NCI-H2227 (cell line): Measurements from ENCODE around the gene TFAP2A.
A peak's percentile ranks its signal among the peaks of the same experiment; 100 is the strongest.

ENCODE experiments used
- DNase-seq: peaks from one replicate; lab custom pipeline; 2025; ENCODE audit not compliant: unreplicated experiment; lab: John Stamatoyannopoulos, UW

The TFAP2A gene

GRCh38 chr6:10401004-10401536 is 13.8 kb downstream of the TFAP2A start:
- DNase-seq = no peak

DNA sequence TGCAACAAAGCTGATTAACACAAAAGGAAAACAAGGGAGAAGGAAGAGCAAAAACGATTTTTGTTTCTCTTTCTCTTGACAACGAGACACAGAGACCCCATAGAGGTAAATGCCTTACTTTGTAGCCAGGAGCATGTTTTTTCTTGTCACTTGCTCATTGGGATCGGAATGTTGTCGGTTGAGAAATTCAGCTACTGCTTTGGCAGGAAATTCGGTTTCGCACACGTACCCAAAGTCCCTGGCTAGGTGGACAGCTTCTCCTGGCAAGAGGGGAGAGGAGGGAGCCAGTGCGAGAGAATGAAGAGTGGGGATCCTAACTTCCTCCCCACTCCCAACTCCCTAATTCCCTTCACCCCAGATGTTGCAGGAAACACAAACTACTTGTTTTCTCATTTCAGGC is 14.5 kb downstream of the TFAP2A start:
- no peak for DNase-seq

DNA sequence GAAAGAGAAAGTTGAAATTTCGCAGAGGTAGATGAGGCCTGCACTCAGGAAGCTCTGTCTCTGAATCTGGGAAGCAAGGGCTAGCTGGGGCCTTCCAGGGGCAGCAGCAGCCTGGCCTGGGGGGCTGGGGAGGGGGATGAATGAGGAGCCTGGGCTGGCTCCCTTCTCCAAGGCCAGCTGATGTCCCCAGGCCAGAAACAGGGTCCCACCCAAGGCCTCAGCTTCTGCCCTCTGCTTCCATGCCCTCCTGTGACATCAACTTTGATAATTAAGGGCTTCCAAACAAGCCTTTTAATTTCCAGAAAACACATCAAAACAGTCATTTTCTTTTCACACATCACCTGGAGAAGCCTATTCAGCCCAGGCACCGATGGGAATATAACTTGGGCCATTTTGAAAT is 15.4 kb downstream of the TFAP2A start:
- no peak for DNase-seq

DNA sequence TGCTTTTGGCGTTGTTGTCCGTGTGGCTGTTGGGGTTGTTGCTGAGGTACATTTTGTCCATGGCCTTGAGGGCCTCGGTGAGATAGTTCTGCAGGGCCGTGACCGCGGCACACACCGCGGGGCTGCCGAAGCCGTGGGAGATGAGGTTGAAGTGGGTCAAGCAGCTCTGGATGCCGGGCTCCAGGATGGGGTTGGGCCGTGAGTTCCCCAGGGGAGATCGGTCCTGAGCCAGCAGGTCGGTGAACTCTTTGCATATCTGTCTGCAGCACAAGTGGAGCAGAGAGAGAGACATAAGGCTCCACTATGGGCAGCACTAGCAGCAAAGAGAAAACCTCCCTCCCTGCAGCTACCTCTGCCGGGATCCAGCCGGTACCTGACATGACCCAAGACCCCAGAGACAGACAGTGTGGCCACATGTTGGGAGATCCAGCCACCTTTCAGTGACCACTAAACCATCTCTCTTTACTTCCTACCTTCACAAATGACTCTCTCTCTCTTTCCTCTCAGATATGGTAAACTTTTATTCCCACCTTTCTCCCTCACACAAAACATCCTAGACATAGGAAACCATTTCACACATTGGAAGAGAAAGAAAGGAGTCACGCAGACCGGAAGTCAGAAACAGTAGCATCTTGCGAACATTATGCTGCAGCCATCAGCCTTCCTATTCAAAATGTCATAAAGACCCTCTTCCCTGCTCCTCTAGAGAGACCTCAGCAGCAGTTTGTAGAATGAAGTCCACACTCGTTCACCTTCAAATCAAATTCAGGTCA is 16.2 kb downstream of the TFAP2A start:
- DNase-seq = no peak

- DNase-seq = no peak
These were observed 17.0 kb downstream of the TFAP2A start for GRCh38 chr6:10397756-10398445.

DNA sequence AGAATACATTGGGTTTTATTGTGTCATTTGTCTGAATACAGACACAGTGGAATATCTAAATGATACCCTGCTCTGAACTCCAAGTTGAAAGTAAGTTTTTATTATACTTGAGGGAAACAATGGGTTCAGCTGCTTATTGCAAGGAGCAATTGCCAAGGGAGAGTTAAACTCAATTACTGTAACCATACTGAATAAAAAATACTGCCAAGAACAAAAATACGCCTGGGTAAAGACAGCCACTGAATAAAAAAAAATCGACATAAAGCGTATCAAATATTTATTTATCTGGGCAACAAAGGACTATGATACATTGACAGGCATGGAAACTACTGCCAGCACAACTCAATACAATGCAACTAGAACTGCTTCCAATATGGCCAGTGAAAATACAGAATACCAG is 18.1 kb downstream of the TFAP2A start:
- DNase-seq = no peak

DNA sequence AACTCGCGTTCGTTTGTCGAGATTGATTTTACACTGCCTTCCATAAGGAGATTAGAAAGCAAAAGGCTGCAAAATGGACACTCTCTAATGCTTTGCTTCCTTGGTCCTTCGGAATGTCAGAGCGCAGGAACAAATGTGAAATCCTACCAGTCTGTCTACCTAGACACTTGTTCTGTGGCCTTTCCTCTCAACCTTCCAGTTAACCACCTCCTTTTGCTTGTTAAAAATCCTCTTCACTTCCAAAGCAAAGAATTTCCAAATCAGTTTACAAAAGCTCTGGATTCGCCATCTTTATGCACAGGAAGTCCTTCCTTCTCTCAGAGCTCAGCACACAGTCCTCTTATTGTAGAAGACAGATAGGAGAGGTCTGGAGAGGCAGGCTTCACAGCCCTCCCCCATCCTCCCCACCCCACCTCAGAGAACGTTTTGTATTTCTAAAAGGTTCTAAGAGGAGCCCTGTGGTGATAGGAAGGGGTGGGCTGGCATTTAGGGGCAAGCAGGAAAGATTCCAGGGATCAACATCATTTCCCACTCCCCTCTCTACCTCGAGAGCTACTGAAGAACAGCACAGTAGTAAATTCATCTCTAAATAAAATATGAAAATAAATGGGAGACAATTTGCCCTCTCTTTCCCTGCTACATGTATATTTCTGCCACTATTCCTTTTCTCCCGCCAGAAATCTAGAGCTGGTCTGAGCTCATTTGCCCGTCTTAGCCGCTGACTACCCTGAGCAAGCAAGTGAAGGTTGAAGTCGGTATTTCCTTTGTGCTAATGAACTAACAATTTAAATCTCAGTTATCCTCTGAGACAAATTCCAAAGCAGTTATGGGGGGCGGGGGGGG is 18.9 kb downstream of the TFAP2A start:
- peak; percentile 59 for DNase-seq

- DNase-seq = peak; percentile 17
These were observed 19.6 kb downstream of the TFAP2A start for GRCh38 chr6:10395171-10395703.

DNA sequence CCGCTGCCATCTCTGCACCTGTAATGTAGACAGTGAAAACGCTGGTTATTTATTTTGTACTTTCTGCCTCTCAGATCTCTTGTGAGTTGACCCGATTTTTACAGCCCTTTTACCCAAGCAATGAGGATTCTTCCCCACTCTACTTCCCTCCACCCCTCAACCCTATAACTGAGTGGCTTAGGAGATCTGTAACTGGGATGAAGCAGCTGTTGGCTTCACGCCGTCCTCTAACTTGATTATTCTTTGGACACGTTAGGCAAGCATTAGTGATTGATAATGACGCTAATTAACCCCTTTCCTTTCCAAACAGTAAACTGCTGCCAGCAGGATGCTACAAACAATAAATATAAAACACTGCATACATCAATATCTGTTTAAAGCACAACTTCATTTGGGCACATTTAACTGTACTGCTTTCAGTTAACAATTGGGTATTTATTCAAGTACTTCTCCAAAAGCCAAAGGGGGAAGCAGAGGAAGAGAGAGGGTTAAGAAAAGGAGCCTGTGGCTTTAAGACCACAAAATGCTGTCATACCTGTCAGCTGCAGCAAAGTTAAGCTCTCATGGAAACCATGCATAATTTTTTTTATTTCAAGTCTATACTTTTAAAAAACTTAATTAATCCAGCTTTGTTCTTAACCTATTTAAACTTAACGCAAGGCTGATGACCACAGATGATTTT is 21.2 kb downstream of the TFAP2A start:
- DNase-seq = no peak

GRCh38 chr6:10391799-10392198 is 23.1 kb downstream of the TFAP2A start:
- DNase-seq = no peak

GRCh38 chr6:10391299-10391630 is 23.6 kb downstream of the TFAP2A start:
- DNase-seq = no peak

- no peak for DNase-seq
These were observed 24.2 kb downstream of the TFAP2A start for GRCh38 chr6:10390495-10391298.

DNA sequence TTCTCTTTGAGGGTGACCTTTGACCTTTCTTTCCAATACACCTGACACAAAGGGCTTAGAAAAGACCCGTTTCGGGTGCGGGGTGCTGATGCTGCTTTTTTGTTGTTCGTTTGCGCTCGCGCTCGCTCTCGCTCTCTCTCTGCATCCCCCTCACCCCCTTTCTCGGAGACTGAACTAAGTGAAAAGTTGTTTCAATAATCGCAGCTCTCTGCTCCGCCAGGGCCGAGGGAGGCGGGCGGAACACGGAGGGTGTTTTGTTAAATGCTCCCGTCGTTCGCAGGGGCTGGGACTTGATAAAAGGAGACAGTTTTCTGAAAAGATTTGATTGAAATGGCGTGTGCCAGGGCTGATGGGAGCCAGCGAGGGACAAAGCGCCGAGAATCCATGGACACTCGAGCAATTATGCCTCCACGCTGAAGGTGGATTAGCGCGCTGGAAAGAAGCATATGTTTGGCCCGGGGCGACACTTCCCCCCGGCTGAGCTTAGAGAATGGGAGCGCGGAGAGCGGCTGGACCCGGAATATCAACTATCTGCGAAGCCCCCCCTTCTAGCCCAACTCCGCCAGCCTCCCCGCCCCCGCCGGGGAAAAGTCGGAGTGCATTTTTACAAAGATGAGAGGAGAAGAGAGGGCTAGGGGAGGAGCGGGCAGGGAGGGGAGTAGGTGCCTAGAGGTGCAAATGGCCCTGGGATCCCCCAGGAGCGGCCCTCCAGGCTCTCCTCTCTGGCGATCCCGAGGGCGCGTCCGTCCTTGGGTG is 25.0 kb downstream of the TFAP2A start:
- DNase-seq = no peak

GRCh38 chr6:10386756-10387654 is 27.9 kb downstream of the TFAP2A start:
- DNase-seq = no peak

DNA sequence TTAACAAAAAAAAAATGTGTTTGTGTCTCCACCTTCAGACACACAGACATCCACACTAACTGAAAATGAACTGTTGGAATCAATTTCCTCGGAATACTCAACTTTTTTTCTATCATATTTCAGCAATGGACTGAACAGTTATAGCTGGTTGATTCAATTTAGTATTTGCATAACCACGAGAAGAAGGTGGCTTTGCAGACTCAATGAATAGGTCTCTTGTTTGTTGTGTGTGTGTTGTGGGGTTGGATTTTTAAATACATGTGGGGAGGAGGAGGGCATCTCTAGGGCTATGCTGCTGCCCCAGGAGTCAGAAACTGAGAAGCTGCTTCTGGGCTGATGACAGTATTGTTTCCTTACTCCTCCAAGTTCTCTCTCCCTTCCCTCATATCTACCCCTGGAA is 28.7 kb downstream of the TFAP2A start:
- no peak for DNase-seq

- DNase-seq = no peak
These were observed 29.2 kb downstream of the TFAP2A start for GRCh38 chr6:10385524-10386132.

DNA sequence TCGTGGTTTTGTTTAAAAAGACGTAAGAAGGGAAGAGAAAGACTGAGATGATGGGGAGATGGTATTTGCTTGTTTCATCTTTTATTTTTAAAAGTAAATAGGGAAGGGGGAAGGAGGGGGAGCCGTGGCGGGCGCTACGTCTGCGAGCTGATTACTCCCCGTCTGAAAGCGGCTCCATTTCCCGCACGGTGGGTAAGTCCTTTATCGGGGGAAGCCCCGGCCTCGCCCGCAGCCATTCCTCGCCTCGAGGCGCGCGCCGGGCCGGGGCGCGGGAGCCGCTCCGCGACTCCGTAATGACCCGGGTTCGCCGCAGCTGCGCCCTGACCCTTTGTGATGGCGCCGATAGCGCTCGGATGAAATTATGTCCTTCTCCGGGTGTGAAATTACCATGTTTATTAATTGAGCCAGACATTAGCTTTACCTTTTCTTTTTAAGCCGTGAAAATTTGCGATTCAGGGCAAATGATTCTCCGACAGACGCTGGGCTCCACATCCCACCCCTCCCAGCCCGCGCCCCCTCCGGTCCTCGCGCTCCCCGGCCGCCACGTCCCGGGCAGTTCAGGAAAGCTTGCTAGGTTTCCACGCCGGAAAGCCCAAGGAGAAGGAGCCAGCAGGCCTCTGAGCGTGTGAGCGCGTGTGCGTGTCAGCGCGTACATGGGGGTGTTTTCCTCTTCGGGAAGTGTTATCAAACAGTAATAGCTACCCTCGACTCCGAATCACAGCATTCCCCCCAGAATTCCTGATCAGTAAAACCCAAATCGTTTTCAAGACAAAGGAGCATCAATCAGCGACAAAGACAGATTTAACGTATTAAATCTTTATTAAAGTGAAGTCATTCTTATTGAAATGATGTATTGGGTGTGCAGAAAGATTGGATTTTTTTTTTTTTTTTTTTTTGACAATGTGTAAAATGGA is 30.0 kb downstream of the TFAP2A start:
- DNase-seq = peak; percentile 7
